ENCODE measurements around the gene GALNT16.

Gene GALNT16

DNA sequence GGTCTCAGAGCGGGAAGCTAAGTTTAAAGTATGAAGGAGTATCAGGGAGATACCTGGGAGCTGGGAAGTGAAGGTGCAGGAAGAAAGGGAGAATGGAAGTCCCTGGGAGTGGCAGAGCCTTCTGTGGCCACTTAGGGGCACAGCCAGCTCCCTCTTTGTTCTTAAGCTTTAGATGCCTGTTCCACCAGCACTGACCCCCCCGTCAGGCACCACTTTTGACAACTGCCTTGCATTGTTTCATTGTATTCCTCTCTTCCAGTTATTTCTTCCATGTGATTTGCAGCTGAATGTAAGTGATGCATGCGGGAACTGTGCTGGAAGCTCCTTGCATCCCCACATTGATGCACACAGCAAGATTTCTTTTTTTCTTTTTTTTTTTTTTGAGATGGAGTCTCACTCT, 2.6 kb downstream of the GALNT16 start:
- TF ChIP-seq TAF1 (IDR thresholded peaks at IDR 0.05; ENCODE audit: low read depth) (no peak), CEBPB (IDR thresholded peaks at IDR 0.05) (no peak), NFIC (IDR thresholded peaks at IDR 0.05) (no peak), RAD21 (IDR thresholded peaks at IDR 0.05; ENCODE audit: low read depth) (no peak), ZBTB7A (IDR thresholded peaks at IDR 0.05; ENCODE audit: low read depth) (no peak), TCF12 (IDR thresholded peaks at IDR 0.05; ENCODE audit: low read depth) (no peak), EP300 (IDR thresholded peaks at IDR 0.05; ENCODE audit: borderline replicate concordance) (no peak), YY1 (IDR thresholded peaks at IDR 0.05; ENCODE audit: low read depth) (no peak), REST (IDR thresholded peaks at IDR 0.05; ENCODE audit: low read depth) (no peak), FOXM1 (IDR thresholded peaks at IDR 0.05; ENCODE audit: borderline replicate concordance, low read depth) (no peak)
- TF ChIP-seq, protein P1, sequence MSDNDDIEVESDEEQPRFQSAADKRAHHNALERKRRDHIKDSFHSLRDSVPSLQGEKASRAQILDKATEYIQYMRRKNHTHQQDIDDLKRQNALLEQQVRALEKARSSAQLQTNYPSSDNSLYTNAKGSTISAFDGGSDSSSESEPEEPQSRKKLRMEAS (IDR thresholded peaks at IDR 0.05) = no peak

DNA sequence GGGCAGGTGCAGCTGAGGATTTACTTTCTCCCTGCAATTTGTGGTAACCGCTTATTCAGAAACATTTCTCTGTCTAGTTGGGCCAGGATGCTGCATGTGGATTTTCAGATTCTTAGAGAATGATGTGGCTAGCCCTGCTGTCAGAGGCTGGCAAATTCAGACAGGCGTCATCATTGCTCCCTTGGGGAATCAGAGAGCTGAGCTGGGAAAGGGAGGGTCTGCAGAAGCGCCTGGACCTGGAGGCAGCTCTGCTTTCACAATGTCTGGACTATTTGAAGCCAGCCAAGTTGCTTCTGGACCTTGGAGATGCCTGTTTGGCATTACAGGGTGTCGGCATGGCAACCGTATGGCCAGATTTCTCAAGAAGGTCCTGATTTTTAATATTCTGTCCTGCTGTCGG, 3.4 kb downstream of the GALNT16 start:
- TF ChIP-seq NFIC (IDR thresholded peaks at IDR 0.05) (no peak), TCF12 (IDR thresholded peaks at IDR 0.05; ENCODE audit: low read depth) (no peak), CREB1 (IDR thresholded peaks at IDR 0.05; ENCODE audit: low read depth) (no peak), FOXM1 (IDR thresholded peaks at IDR 0.05; ENCODE audit: borderline replicate concordance, low read depth) (no peak), ZBTB7A (IDR thresholded peaks at IDR 0.05; ENCODE audit: low read depth) (no peak), YY1 (IDR thresholded peaks at IDR 0.05; ENCODE audit: low read depth) (no peak), RAD21 (IDR thresholded peaks at IDR 0.05; ENCODE audit: low read depth) (no peak), TAF1 (IDR thresholded peaks at IDR 0.05; ENCODE audit: low read depth) (no peak), EP300 (IDR thresholded peaks at IDR 0.05; ENCODE audit: borderline replicate concordance) (no peak), TEAD4 (IDR thresholded peaks at IDR 0.05) (no peak), REST (IDR thresholded peaks at IDR 0.05; ENCODE audit: low read depth) (no peak), EGR1 (IDR thresholded peaks at IDR 0.05) (no peak), CEBPB (IDR thresholded peaks at IDR 0.05) (no peak)
- TF ChIP-seq, protein P1 (IDR thresholded peaks at IDR 0.05) = no peak
- TF ChIP-seq, protein P2, sequence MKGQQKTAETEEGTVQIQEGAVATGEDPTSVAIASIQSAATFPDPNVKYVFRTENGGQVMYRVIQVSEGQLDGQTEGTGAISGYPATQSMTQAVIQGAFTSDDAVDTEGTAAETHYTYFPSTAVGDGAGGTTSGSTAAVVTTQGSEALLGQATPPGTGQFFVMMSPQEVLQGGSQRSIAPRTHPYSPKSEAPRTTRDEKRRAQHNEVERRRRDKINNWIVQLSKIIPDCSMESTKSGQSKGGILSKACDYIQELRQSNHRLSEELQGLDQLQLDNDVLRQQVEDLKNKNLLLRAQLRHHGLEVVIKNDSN (IDR thresholded peaks at IDR 0.05) = no peak

- TF ChIP-seq YY1 (IDR thresholded peaks at IDR 0.05; ENCODE audit: low read depth) (no peak), TEAD4 (IDR thresholded peaks at IDR 0.05) (no peak), CREB1 (IDR thresholded peaks at IDR 0.05; ENCODE audit: low read depth) (no peak), REST (IDR thresholded peaks at IDR 0.05; ENCODE audit: low read depth) (no peak), TAF1 (IDR thresholded peaks at IDR 0.05; ENCODE audit: low read depth) (no peak), ZBTB7A (IDR thresholded peaks at IDR 0.05; ENCODE audit: low read depth) (no peak), RAD21 (IDR thresholded peaks at IDR 0.05; ENCODE audit: low read depth) (no peak)
Observed at GRCh38 chr14:69263771-69264170, 3.8 kb downstream of the GALNT16 start.

- TF ChIP-seq FOXM1 (IDR thresholded peaks at IDR 0.05; ENCODE audit: borderline replicate concordance, low read depth) (no peak), TCF12 (IDR thresholded peaks at IDR 0.05; ENCODE audit: low read depth) (no peak), RAD21 (IDR thresholded peaks at IDR 0.05; ENCODE audit: low read depth) (no peak), EP300 (IDR thresholded peaks at IDR 0.05; ENCODE audit: borderline replicate concordance) (no peak), YY1 (IDR thresholded peaks at IDR 0.05; ENCODE audit: low read depth) (no peak), TEAD4 (IDR thresholded peaks at IDR 0.05) (no peak), ZBTB7A (IDR thresholded peaks at IDR 0.05; ENCODE audit: low read depth) (no peak), EGR1 (IDR thresholded peaks at IDR 0.05) (no peak), CEBPB (IDR thresholded peaks at IDR 0.05) (no peak), NFIC (IDR thresholded peaks at IDR 0.05) (no peak), TAF1 (IDR thresholded peaks at IDR 0.05; ENCODE audit: low read depth) (no peak), CREB1 (IDR thresholded peaks at IDR 0.05; ENCODE audit: low read depth) (no peak), REST (IDR thresholded peaks at IDR 0.05; ENCODE audit: low read depth) (no peak)
- TF ChIP-seq, protein P2 (IDR thresholded peaks at IDR 0.05) = no peak
- TF ChIP-seq, protein P1 (IDR thresholded peaks at IDR 0.05) = no peak
Observed at GRCh38 chr14:69266572-69267345, 6.8 kb downstream of the GALNT16 start.

Data from Ishikawa (cell line).